ENCODE results near the gene RBM6.
A peak's percentile ranks its signal among the peaks of the same experiment; 100 is the strongest.
"Not testable (repeated sequence)": the region's sequence is repeated elsewhere in the genome, so short reads cannot be mapped to it uniquely, and the experiment has no call there.

Gene RBM6

DNA sequence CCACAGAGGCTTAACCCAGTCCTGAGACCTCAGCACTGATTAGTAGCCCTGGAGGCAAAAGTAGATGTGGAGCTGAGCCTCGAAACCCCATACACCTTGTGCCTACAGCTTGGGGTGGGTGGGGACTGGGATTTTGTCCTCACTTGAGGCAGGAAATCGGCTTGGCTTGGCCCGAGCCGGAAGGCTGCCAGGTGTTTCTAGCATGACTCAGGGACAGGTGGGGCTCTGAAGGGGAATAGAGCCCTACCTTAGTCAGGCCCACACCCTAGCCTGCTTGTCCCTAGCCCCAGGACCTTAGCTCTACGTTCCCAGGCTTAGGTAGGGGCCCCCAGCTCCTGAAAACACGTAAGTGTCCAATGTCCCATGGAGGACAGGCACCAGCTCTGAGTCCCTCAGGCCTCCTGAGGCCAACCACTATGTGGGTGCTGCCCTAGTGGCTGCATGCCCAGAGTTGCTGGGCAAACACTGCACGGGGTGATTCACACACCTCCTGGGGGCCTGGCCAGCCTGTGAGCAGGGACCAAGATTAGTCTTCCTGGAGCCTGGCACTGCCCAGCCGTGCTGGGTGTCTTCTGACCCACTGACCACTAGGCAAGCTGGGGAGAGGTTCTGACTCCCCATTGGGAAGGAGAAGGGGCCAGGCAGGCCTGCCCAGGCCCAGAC is 39.3 kb upstream of the RBM6 start:
- no peak overlapping the region for H3K4me3 ChIP-seq (ENCODE audit: low read depth, low read length)
- in situ Hi-C loops (cut with HindIII; ENCODE audit: low sequenced_read_pairs): no loop called here
- no peak for DNase-seq (ENCODE audit: low read depth)
- TF ChIP-seq, protein P1, sequence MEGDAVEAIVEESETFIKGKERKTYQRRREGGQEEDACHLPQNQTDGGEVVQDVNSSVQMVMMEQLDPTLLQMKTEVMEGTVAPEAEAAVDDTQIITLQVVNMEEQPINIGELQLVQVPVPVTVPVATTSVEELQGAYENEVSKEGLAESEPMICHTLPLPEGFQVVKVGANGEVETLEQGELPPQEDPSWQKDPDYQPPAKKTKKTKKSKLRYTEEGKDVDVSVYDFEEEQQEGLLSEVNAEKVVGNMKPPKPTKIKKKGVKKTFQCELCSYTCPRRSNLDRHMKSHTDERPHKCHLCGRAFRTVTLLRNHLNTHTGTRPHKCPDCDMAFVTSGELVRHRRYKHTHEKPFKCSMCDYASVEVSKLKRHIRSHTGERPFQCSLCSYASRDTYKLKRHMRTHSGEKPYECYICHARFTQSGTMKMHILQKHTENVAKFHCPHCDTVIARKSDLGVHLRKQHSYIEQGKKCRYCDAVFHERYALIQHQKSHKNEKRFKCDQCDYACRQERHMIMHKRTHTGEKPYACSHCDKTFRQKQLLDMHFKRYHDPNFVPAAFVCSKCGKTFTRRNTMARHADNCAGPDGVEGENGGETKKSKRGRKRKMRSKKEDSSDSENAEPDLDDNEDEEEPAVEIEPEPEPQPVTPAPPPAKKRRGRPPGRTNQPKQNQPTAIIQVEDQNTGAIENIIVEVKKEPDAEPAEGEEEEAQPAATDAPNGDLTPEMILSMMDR (IDR thresholded peaks at IDR 0.05; ENCODE audit: low read depth, low read length, missing control alignments): no peak

DNA sequence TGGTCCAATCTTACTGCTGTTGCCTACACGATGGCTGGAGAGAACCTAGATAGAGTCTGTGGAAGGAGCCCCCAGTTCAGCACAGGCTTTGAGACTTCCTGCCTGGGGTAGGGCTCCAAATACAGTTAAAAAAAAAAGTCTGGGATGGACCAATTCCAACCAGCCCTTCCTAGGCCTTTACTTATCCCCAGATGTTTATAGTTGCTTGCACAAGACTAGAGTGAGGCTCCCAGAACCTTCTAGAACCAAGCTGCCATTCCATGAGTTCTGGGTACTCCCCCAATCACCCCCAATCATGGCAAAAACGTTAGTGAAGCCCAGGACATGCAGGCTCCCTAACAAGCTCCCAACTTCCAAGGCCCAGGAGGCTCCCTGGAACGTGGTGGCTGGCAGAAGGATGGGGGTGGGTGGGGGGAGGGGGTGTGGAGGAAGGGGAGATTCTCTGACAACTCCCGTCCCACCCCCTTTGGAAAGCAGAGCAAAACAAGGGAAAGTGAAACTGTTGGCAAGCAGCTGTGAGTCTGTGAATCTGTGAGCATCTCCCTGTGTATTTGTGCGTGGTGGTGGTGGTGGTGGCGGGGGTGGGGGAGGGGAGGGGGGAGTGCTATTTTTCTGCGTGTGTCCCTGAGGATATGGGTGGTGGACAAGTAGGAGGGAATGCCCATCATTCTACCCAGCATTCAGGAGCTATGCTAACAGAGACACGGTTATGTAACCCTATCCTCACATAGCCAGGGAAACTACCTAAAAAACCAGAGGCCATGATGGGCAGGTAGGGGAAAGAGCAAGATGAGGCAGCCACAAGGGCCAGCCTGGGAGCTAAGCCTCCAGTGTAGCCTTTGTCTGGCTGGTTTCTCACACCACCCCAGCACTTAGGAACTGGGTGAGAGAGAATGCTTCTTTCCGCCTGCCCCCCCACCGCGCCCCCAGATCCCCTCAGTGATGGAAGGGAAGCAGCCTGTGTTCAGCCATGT is 38.3 kb upstream of the RBM6 start:
- in situ Hi-C loops (cut with HindIII; ENCODE audit: low sequenced_read_pairs): no loop called here
- TF ChIP-seq, protein P1 (IDR thresholded peaks at IDR 0.05; ENCODE audit: low read depth, low read length, missing control alignments): no peak
- H3K4me3 ChIP-seq (ENCODE audit: low read depth, low read length): no peak overlapping the region
- DNase-seq (ENCODE audit: low read depth): no peak

DNA sequence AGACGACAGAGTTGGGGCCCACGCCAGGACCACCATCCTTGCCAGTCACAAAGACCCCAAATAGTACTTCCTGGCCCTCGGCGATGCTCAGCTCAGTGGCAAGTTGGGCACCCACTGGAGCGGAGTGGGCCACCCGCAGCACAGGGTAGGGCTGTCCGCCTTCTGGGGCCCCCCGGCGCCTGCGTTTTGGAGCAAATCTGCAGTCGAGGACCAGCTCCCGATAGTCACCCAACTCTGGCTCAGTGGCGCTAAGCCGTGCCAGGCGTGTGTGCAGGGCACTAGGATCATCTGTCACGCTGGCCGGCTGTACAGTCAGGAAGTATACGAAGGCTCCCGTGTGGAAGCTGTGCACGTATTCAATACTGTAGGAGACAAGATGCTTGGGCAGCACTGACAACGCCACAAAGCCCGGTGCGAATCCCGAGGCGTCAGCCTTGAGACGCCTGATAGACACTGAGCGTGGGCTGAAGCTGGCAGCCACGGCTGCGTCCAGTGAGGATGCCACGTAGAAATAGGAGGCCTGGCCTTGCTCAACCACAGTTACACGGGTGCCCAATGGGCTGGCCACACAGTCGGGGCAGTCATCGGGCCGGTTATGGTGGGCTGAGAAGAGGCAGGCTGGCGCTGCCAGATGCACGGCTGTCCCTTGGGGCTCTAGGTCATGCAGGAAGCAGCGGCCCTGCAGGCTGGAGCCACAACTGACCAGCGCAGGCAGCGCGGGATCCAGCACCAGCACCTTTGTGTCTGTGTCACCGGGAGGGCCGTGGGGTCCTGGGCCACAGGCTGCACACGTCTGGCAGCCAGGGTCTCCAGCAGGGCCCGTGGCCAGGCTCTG is 37.2 kb upstream of the RBM6 start:
- no peak overlapping the region for H3K4me3 ChIP-seq (ENCODE audit: low read depth, low read length)
- in situ Hi-C loops (cut with HindIII; ENCODE audit: low sequenced_read_pairs): no loop called here
- no peak for DNase-seq (ENCODE audit: low read depth)
- TF ChIP-seq, protein P1 (IDR thresholded peaks at IDR 0.05; ENCODE audit: low read depth, low read length, missing control alignments): no peak

DNA sequence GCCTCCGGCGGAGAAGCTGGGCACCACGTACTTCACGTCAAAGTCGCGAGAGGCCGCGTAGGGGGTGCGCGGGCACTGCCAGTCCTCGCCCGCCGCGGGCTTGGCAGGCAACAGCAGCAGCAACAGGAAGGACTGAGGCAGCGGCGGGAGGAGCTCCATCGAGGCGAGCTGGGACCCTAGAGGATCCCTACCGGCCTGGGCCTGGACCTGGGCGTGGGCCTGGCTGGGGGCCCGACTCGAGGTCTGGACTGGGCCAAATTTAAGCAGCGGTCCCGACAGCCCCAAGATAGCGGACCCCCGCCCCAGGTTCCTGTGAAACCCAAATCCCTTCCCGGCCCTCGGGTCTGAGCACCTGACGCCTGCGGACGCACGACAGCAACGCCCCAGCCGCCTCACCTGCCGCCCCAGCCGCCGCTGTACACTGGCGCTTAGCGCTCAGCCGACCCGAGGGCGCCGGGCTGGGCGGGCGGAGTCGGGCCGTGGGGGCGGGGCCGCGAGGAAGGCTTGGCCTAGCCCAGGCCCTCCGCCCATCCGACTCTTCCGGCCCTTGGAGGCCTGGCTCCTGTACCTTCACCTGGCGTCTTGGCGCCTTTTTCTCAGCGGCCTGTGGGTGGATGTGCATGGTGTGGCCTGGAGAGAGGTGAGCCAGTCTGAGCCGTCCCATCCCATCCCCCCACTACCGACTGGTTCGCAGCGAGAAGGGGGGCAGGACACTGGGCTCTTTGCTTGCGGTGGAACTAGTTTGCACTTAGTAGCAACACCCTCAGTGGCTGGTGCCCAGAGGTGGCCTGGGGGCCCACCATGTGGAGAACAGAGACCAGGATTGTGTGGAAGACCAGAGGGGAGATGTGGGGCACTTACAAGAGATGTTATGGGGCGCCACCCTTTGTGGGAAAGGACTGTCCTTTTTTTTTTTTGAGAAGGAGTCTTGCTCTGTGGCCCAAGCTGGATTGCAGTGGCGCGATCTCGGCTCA is 36.2 kb upstream of the RBM6 start, which contains the start of gene MST1R:
Gene MST1R (minus strand): TSS at position 423 of the 974 bp plus-strand sequence. CDS start 264 bp downstream, at position 159.
- in situ Hi-C loops (cut with HindIII; ENCODE audit: low sequenced_read_pairs): no loop called here
- DNase-seq (ENCODE audit: low read depth): no peak
- TF ChIP-seq, protein P1 (IDR thresholded peaks at IDR 0.05; ENCODE audit: low read depth, low read length, missing control alignments): no peak
- H3K4me3 ChIP-seq (ENCODE audit: low read depth, low read length): no peak within 1 kb of the TSS

GRCh38 chr3:49904448-49904847 is 35.5 kb upstream of the RBM6 start:
- DNase-seq (ENCODE audit: low read depth); H3K4me3 ChIP-seq (ENCODE audit: low read depth, low read length); in situ Hi-C loops (cut with HindIII; ENCODE audit: low sequenced_read_pairs): not testable (repeated sequence)

DNA sequence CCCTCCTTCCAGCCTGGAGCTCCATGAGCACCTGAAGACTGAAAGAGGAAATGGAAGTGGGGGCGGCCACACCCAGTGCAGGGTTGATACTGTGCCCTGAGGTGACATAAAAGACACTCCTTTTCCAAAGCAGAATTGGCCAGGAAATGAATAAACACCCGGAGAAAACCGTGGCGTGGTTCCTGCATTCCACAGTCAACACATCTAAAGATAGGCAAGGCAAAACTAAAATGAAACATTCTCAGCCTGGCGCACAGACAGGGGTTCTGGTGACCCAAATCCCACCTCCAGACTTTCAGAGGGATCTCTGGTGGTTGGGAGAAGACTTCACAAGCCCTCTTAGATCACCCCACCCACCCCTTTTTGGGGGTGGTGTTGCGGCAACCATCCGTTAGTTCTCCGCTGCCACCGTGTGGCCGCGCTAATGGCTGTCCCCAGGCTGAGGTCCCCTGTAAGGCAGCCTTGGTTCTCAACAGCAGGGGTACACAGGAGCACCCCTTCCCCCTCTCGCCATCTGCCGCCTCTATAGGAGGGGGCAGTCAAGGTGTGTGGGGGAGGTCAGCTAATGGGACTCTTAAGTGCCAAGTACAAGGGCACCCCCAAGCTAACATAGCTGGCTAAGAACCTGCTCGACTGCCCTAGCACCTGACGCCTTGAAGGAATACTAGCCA is 33.7 kb upstream of the RBM6 start:
- TF ChIP-seq, protein P1 (IDR thresholded peaks at IDR 0.05; ENCODE audit: low read depth, low read length, missing control alignments): peak; percentile 69
- H3K4me3 ChIP-seq (ENCODE audit: low read depth, low read length): no peak overlapping the region
- in situ Hi-C loops (cut with HindIII; ENCODE audit: low sequenced_read_pairs): no loop called here
- DNase-seq (ENCODE audit: low read depth): no peak

Data from astrocyte of the cerebellum (primary cell).